Globus pallidus (tissue), 1 donor: Measurements from ENCODE around the gene GABARAPL2.
"Not testable (repeated sequence)": the region's sequence is repeated elsewhere in the genome, so short reads cannot be mapped to it uniquely, and the experiment has no call there.

Experiments
- DNase-seq: peaks from one replicate; pipeline ENCODE4 v3.0.0-alpha.2; 2015; ENCODE audit warnings: low spot score

The GABARAPL2 gene

GRCh38 chr16:75566040-75566757 lies at the start of gene GABARAPL2:
Gene GABARAPL2 (plus strand): TSS chr16:75566379. CDS start chr16:75566487, 108 bp downstream.
- peak; percentile 80 for DNase-seq

GRCh38 chr16:75519175-75519574 lies 47.0 kb upstream of the GABARAPL2 start:
- no peak for DNase-seq

GRCh38 chr16:75526032-75526790 lies 40.0 kb upstream of the GABARAPL2 start:
- no peak for DNase-seq

GRCh38 chr16:75527825-75528299 lies 38.3 kb upstream of the GABARAPL2 start:
- no peak for DNase-seq

- no peak for DNase-seq
Observed at GRCh38 chr16:75529056-75529905, 36.9 kb upstream of the GABARAPL2 start.

GRCh38 chr16:75529959-75530358 lies 36.2 kb upstream of the GABARAPL2 start:
- DNase-seq: no peak

GRCh38 chr16:75532142-75532765 lies 33.9 kb upstream of the GABARAPL2 start:
- no peak for DNase-seq

GRCh38 chr16:75532791-75533190 lies 33.4 kb upstream of the GABARAPL2 start:
- no peak for DNase-seq

- DNase-seq: no peak
Observed at GRCh38 chr16:75534560-75535205, 31.5 kb upstream of the GABARAPL2 start.

- no peak for DNase-seq
Observed at GRCh38 chr16:75535211-75535843, 30.9 kb upstream of the GABARAPL2 start.

- no peak for DNase-seq
Observed at GRCh38 chr16:75535901-75536300, 30.3 kb upstream of the GABARAPL2 start, which contains the start of gene CHST5. Gene CHST5 (minus strand): TSS chr16:75536108. CDS start chr16:75530384, 5,724 bp downstream.

- DNase-seq: no peak
Observed at GRCh38 chr16:75537776-75538175, 28.4 kb upstream of the GABARAPL2 start.

GRCh38 chr16:75538882-75539565 lies 27.2 kb upstream of the GABARAPL2 start:
- DNase-seq: peak; percentile 50

GRCh38 chr16:75541236-75541635 lies 24.9 kb upstream of the GABARAPL2 start:
- DNase-seq: no peak

- DNase-seq: not testable (repeated sequence)
Observed at GRCh38 chr16:75542462-75542861, 23.7 kb upstream of the GABARAPL2 start.

- DNase-seq: peak; percentile 66
Observed at GRCh38 chr16:75545879-75546278, 20.3 kb upstream of the GABARAPL2 start.

- DNase-seq: no peak
Observed at GRCh38 chr16:75546293-75546692, 19.9 kb upstream of the GABARAPL2 start.

- DNase-seq: not testable (repeated sequence)
Observed at GRCh38 chr16:75548456-75548855, 17.7 kb upstream of the GABARAPL2 start.

GRCh38 chr16:75550211-75550662 lies 15.9 kb upstream of the GABARAPL2 start:
- peak; percentile 86 for DNase-seq

- peak; percentile 48 for DNase-seq
Observed at GRCh38 chr16:75552951-75553350, 13.2 kb upstream of the GABARAPL2 start.
